Panc1 (cell line): ENCODE results near the gene CDK14.

Experiments used
- CTCF ChIP-seq: fragments of 450-650 bp; IDR thresholded peaks from 2 replicates; pipeline ENCODE4 v1.5.1; 2017; ENCODE audit warnings: mild to moderate bottlenecking
- SIN3A ChIP-seq: IDR thresholded peaks from 2 replicates; pipeline ENCODE4 v1.6.1; 2012; ENCODE audit warnings: low read depth, mild to moderate bottlenecking, low read length, moderate library complexity, borderline replicate concordance; ENCODE audit not compliant: insufficient read depth
- TCF7L2 ChIP-seq: IDR thresholded peaks from 2 replicates; pipeline ENCODE4 v1.6.1; 2011; ENCODE audit warnings: mild to moderate bottlenecking, low read depth, low read length, inconsistent platforms

- TF ChIP-seq SIN3A (no peak), CTCF (no peak), TCF7L2 (no peak)
Measured at GRCh38 chr7:91088691-91089090, 492.6 kb downstream of the CDK14 start.
